PC-3 (cell line): ENCODE results near the gene JAZF1. TPM values are rescaled to one million over a fixed set of nuclear protein-coding genes. Genes with fewer than 3 reads are reported as not detected.
A peak's percentile ranks its signal among the peaks of the same experiment; 100 is the strongest.

Experiments used
- ATAC-seq: fragments of 200-7000 bp; cut with Tn5 transposase; 2 replicates; pipeline ENCODE4 v1.9.1; 2020; ENCODE audit warnings: mild to moderate bottlenecking, moderate library complexity
- BruUV-seq: library from RNA; stranded (reverse); fragments of 400-500 nt; replicated peaks from 2 replicates; lab custom pipeline; 2021; lab: Mats Ljungman, UMichigan
- CTCF ChIA-PET: fragments of 300-600 bp; sonication (Branson Sonifier 250); formaldehyde crosslinking; loops from one replicate; lab custom pipeline; 2022; ENCODE audit warnings: antibody characterized with exemption; lab: Charles Lee
- POLR2A ChIA-PET: fragments of 300-600 bp; sonication (Branson Sonifier 250); formaldehyde crosslinking; loops from one replicate; lab custom pipeline; 2022; ENCODE audit warnings: antibody characterized with exemption; ENCODE audit not compliant: unreplicated experiment; lab: Charles Lee
- DNase-seq: peaks from one replicate; pipeline ENCODE4 v3.0.0-alpha.2; 2015
- H2AFZ ChIP-seq: fragments of 300-600 bp; sonication (generic); 2 replicates; pipeline ENCODE4 v1.6.0; 2016; ENCODE audit warnings: antibody characterized with exemption, low read length
- H3F3A ChIP-seq: fragments of 300-600 bp; sonication (generic); one replicate; pipeline ENCODE4 v1.6.0; 2017; ENCODE audit warnings: antibody characterized with exemption, low read length, control low read depth, mild to moderate bottlenecking; ENCODE audit not compliant: unreplicated experiment
- H3K27ac ChIP-seq: fragments of 300-600 bp; sonication (generic); 2 replicates; pipeline ENCODE4 v1.5.1; 2016; ENCODE audit warnings: mild to moderate bottlenecking, low read length
- H3K27me3 ChIP-seq: fragments of 300-600 bp; sonication (generic); 2 replicates; pipeline ENCODE4 v1.6.1; 2016; ENCODE audit warnings: low read length, mixed read lengths
- H3K36me3 ChIP-seq: fragments of 300-600 bp; sonication (generic); 2 replicates; pipeline ENCODE4 v1.6.1; 2016; ENCODE audit warnings: low read depth, mixed run types, low read length, mixed read lengths
- H3K4me1 ChIP-seq: fragments of 300-600 bp; sonication (generic); 2 replicates; pipeline ENCODE4 v1.5.1; 2016; ENCODE audit warnings: low read length; ENCODE audit not compliant: insufficient read depth
- H3K4me2 ChIP-seq: fragments of 300-600 bp; sonication (generic); 2 replicates; pipeline ENCODE4 v1.6.0; 2016; ENCODE audit warnings: low read length
- H3K4me3 ChIP-seq: fragments of 300-600 bp; sonication (generic); 2 replicates; pipeline ENCODE4 v1.5.1; 2016; ENCODE audit warnings: mild to moderate bottlenecking, low read length, mixed read lengths
- H3K79me2 ChIP-seq: fragments of 300-600 bp; sonication (generic); 2 replicates; pipeline ENCODE4 v1.6.1; 2017; ENCODE audit warnings: low read length, mixed read lengths
- H3K9ac ChIP-seq: fragments of 300-600 bp; sonication (generic); 2 replicates; pipeline ENCODE4 v1.6.0; 2016; ENCODE audit warnings: mild to moderate bottlenecking, low read length
- H3K9me2 ChIP-seq: fragments of 300-600 bp; sonication (generic); replicated peaks from 2 replicates; pipeline ENCODE4 v1.6.1; 2016; ENCODE audit warnings: mixed run types, low read length, mixed read lengths
- H3K9me3 ChIP-seq: fragments of 300-600 bp; sonication (generic); 2 replicates; pipeline ENCODE4 v1.6.1; 2016; ENCODE audit warnings: low read length, mixed read lengths
- H4K20me1 ChIP-seq: fragments of 300-600 bp; sonication (generic); 2 replicates; pipeline ENCODE4 v1.6.1; 2016; ENCODE audit warnings: low read length, mixed read lengths
- CTCF ChIP-seq: fragments of 300-600 bp; sonication (generic); conservative IDR thresholded peaks from 2 replicates; pipeline ENCODE4 v1.5.1; 2017; ENCODE audit warnings: antibody characterized with exemption, low read depth, mild to moderate bottlenecking, low read length
- EZH2 ChIP-seq: fragments of 300-600 bp; sonication (generic); IDR thresholded peaks from one replicate; pipeline ENCODE4 v1.6.1; 2017; ENCODE audit warnings: antibody characterized with exemption, mild to moderate bottlenecking, low read length; ENCODE audit not compliant: unreplicated experiment
- EZH2phosphoT487 ChIP-seq: fragments of 300-600 bp; sonication (generic); IDR thresholded peaks from 2 replicates; pipeline ENCODE4 v1.6.1; 2018; ENCODE audit warnings: mild to moderate bottlenecking, antibody characterized with exemption, low read length, borderline replicate concordance
- intact Hi-C: fragments of 100-400 bp; cut with micrococcal nuclease; formaldehyde crosslinking; loops from 2 replicates; pipeline ENCODE4 v1.9.0; 2023
- total RNA-seq: library from RNA; depleted of rRNA; stranded (reverse); fragments of >200 nt; gene quantifications from 2 replicates; pipeline ENCODE4 v1.2.3, GENCODE V29; 2014

Gene JAZF1
- total RNA-seq, 1 experiment from 2014 or later: 2.3 TPM

- H3K79me2 ChIP-seq: no peaks in the 10 kb centered on the region
- peak overlapping the region; percentile 65; the same call in 1 of the 2 replicates for H2AFZ ChIP-seq
- ChIA-PET POLR2A (interaction anchor here (0.5 to 0.6 kb wide), 3 partner anchors 113 to 1364 kb away, joined by 3 to 5 read pairs (median 3); no protein-coding TSS in a partner anchor), CTCF (interaction anchor here (1.8 kb wide), 1 partner anchor 25 kb away, joined by 5 read pairs; no protein-coding TSS in a partner anchor)
- peaks cover 6% of the 10 kb centered on the region for H3F3A ChIP-seq
- TF ChIP-seq EZH2: no peak
- TF ChIP-seq EZH2phosphoT487: no peak
- no peak for TF ChIP-seq CTCF
- peak overlapping the region; percentile 90 for H3K27ac ChIP-seq
- H4K20me1 ChIP-seq: no peaks in the 10 kb centered on the region
- H3K4me3 ChIP-seq: peak overlapping the region; percentile 57
- ATAC-seq: peak; percentile 76
- H3K36me3 ChIP-seq: no peaks in the 10 kb centered on the region
- H3K9ac ChIP-seq: peak overlapping the region; percentile 58
- no peaks in the 10 kb centered on the region for H3K27me3 ChIP-seq
- no peaks in the 10 kb centered on the region for H3K9me3 ChIP-seq
- H3K4me2 ChIP-seq: peak overlapping the region; percentile 91
- peaks cover 70% of the 10 kb centered on the region for H3K4me1 ChIP-seq
- intact Hi-C loops: loop anchor here (1.0 kb wide), 2 partner anchors 25 to 41 kb away; no protein-coding TSS in a partner anchor
- H3K9me2 ChIP-seq: no peaks in the 10 kb centered on the region
- TSS peak; percentile 92 for BruUV-seq
- peak; percentile 96 for DNase-seq
Measured at GRCh38 chr7:28037220-28038010, 143.2 kb downstream of the JAZF1 start.

- intact Hi-C loops: loop anchor here (1.0 kb wide), 1 partner anchor 26 kb away; no protein-coding TSS in a partner anchor
- Histone ChIP-seq H3K9ac (peak overlapping the region; percentile 56), H3F3A (peaks cover 6% of the 10 kb centered on the region), H2AFZ (peak overlapping the region; percentile 65), H3K4me2 (peak overlapping the region; percentile 91), H3K4me1 (peaks cover 62% of the 10 kb centered on the region), H3K9me2 (no peaks in the 10 kb centered on the region), H4K20me1 (no peaks in the 10 kb centered on the region), H3K9me3 (no peaks in the 10 kb centered on the region), H3K79me2 (no peaks in the 10 kb centered on the region), H3K4me3 (peak overlapping the region; percentile 57), H3K27me3 (no peaks in the 10 kb centered on the region), H3K36me3 (no peaks in the 10 kb centered on the region), H3K27ac (peak overlapping the region; percentile 90)
- DNase-seq (peak; percentile 42), ATAC-seq (peak; percentile 23)
- ChIA-PET CTCF (interaction anchor here (1.8 kb wide), 1 partner anchor 25 kb away, joined by 5 read pairs; no protein-coding TSS in a partner anchor), POLR2A (no interaction called here)
- TF ChIP-seq EZH2phosphoT487: no peak
- TF ChIP-seq CTCF: no peak
- TF ChIP-seq EZH2: no peak
- BruUV-seq: no TSS peak
Measured at GRCh38 chr7:28036696-28037095, 143.9 kb downstream of the JAZF1 start.

- DNase-seq (no peak), ATAC-seq (no peak)
- Histone ChIP-seq H4K20me1 (no peaks in the 10 kb centered on the region), H3K4me1 (peaks cover 41% of the 10 kb centered on the region), H3K4me3 (no peak overlapping the region), H3K27ac (no peak overlapping the region), H3K79me2 (no peaks in the 10 kb centered on the region), H3K4me2 (no peak overlapping the region), H3K27me3 (no peaks in the 10 kb centered on the region), H3K9me2 (no peaks in the 10 kb centered on the region), H3F3A (peaks cover 6% of the 10 kb centered on the region), H3K36me3 (no peaks in the 10 kb centered on the region), H2AFZ (no peak overlapping the region), H3K9me3 (no peaks in the 10 kb centered on the region), H3K9ac (no peak overlapping the region)
- no peak for TF ChIP-seq CTCF
- no peak for TF ChIP-seq EZH2phosphoT487
- TF ChIP-seq EZH2: no peak
- CTCF ChIA-PET: no interaction called here
- BruUV-seq: no TSS peak
- POLR2A ChIA-PET: no interaction called here
- intact Hi-C loops: no loop called here
Measured at GRCh38 chr7:28033386-28033785, 147.2 kb downstream of the JAZF1 start.
